Esophagus (tissue), 2 donors: Measurements from ENCODE around the gene ADAM12. TPM values are rescaled to one million over a fixed set of nuclear protein-coding genes. Genes with fewer than 3 reads are reported as not detected.

Experiments used
- H3K27ac ChIP-seq, 2 donors: one replicate each; pipeline ENCODE4 v1.5.1; 2013; ENCODE audit warnings: low read depth in 2 of 2, mild to moderate bottlenecking in 2 of 2, inconsistent platforms in 1 of 2, low read length in 1 of 2, moderate library complexity in 1 of 2
- H3K27me3 ChIP-seq, 2 donors: one replicate each; pipeline ENCODE4 v1.6.1; 2013; ENCODE audit warnings: low read length in 2 of 2, control low read depth in 1 of 2, mild to moderate bottlenecking in 1 of 2; ENCODE audit not compliant: insufficient read depth in 2 of 2, control insufficient read depth in 1 of 2
- H3K36me3 ChIP-seq, 2 donors: one replicate each; pipeline ENCODE4 v1.6.1; 2013; ENCODE audit warnings: low read length in 1 of 2; ENCODE audit not compliant: control insufficient read depth in 2 of 2, insufficient read depth in 2 of 2
- H3K4me1 ChIP-seq, 2 donors: one replicate each; pipeline ENCODE4 v1.6.1; 2013; ENCODE audit warnings: low read length in 1 of 2; ENCODE audit not compliant: control insufficient read depth in 2 of 2, insufficient read depth in 2 of 2
- H3K4me3 ChIP-seq, 2 donors: one replicate each; pipeline ENCODE4 v1.5.1; 2013; ENCODE audit warnings: low read length in 2 of 2, mild to moderate bottlenecking in 2 of 2, low read depth in 1 of 2, moderate library complexity in 1 of 2
- H3K9me3 ChIP-seq, 2 donors: one replicate each; pipeline ENCODE4 v1.6.1; 2013; ENCODE audit warnings: mild to moderate bottlenecking in 2 of 2, low read depth in 1 of 2, low read length in 1 of 2, moderate library complexity in 1 of 2; ENCODE audit not compliant: control insufficient read depth in 2 of 2, insufficient read depth in 1 of 2
- WGBS, 2 donors: extraction: QIAGEN DNeasy Blood & Tissue Kit; methylation state at CpG; one replicate each; pipeline ENCODE4 v1.1.7; 2013; 5-methylcytosine and 5-hydroxymethylcytosine counted together
- polyA plus RNA-seq, 2 donors: library from polyadenylated mRNA; stranded (reverse); fragments of 200-250 nt; gene quantifications; one replicate each; pipeline ENCODE4 v1.2.3, GENCODE V29; 2013
- donor health status: healthy with polysubstance abuse.
- donor health status: Bipolar disorder and iron deficiency.

ADAM12 gene
- polyA plus RNA-seq, 2 donors, result under 0.01 to 0.06 TPM

DNA sequence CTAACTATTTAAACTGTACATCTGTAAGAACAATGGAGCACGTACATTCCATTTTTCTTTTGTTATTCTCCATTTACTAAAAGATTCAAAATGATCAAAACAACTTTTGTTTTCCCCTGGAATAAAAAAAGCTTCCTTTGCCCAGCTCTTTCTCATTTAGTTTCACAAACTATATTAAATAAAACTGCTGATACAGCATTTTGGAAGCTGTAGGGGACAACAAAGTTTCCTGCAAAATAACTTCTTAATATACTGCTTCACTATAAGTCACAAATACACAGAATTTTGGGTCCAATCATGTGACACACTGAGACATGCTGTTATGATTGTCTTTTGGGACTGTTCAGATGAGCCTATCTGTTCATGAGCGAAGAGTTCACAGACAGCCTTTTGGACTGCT is 222.4 kb downstream of the ADAM12 start:
- no peak overlapping the region for H3K4me3 ChIP-seq
- 85 to 88% methylated on average over 2 of the region's 2 CpGs for WGBS, 2 donors
- peaks cover 0 to 2% of the 10 kb centered on the region in 2 donors for H3K4me1 ChIP-seq
- H3K27me3 ChIP-seq, result no peaks in the 10 kb centered on the region
- H3K36me3 ChIP-seq, result no peaks in the 10 kb centered on the region
- H3K27ac ChIP-seq, result no peak overlapping the region
- no peaks in the 10 kb centered on the region for H3K9me3 ChIP-seq

DNA sequence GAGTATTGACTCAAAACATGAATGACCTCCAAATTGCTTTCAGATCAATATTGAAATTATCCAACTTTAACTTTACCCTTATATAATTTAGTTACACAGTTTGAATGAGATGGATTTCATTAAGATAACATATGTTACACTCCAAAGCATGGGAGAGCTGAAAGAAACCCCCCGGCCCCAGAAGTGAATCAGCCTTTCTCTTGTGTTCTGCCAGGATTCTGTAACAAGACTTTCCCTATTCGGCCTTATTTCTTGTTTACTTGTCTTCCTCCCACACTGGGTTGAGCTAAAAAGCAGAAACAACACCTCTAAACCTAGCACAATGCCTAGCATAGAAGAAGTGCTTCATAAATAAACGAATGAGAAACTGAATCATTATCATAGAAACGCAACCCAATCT is 224.8 kb downstream of the ADAM12 start:
- Histone ChIP-seq H3K9me3 (no peaks in the 10 kb centered on the region), H3K27me3 (no peaks in the 10 kb centered on the region), H3K4me3 (no peak overlapping the region), H3K27ac (no peak overlapping the region), H3K36me3 (no peaks in the 10 kb centered on the region), H3K4me1 (peaks cover 0 to 2% of the 10 kb centered on the region in 2 donors)
- 77 to 81% methylated on average over 4 of the region's 4 CpGs for WGBS, 2 donors

DNA sequence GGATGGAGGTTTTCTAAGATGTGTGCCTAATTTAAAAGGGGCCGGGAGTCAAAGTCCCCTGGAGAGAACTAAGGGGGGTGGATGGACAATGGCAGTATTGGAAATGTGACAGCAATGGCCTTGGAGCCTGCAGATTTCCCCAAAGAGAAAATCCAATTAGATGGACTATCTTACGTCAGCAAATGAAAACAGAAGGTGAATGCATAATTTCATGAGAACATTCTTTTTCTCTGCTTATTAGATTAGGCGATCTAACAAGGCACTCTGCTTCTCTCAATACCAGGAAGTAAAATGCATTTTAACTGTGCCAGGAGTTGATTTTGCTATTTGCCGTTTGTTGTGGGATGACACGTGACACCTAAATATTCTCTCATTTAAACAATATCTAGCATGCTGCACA is 226.6 kb downstream of the ADAM12 start:
- no peaks in the 10 kb centered on the region for H3K36me3 ChIP-seq
- H3K4me3 ChIP-seq, result no peak overlapping the region
- H3K9me3 ChIP-seq, result no peaks in the 10 kb centered on the region
- H3K27ac ChIP-seq, result no peak overlapping the region
- no peaks in the 10 kb centered on the region for H3K27me3 ChIP-seq
- peaks cover 0 to 2% of the 10 kb centered on the region in 2 donors for H3K4me1 ChIP-seq
- 58 to 64% methylated on average over 5 of the region's 5 CpGs for WGBS, 2 donors

- Histone ChIP-seq H3K36me3 (no peaks in the 10 kb centered on the region), H3K27ac (no peak overlapping the region), H3K27me3 (no peaks in the 10 kb centered on the region), H3K9me3 (no peaks in the 10 kb centered on the region), H3K4me1 (peaks cover 0 to 2% of the 10 kb centered on the region in 2 donors), H3K4me3 (no peak overlapping the region)
- 85% methylated on average over 10 of the region's 10 CpGs for WGBS, 2 donors
These were observed 227.2 kb downstream of the ADAM12 start for GRCh38 chr10:126160971-126161630.

DNA sequence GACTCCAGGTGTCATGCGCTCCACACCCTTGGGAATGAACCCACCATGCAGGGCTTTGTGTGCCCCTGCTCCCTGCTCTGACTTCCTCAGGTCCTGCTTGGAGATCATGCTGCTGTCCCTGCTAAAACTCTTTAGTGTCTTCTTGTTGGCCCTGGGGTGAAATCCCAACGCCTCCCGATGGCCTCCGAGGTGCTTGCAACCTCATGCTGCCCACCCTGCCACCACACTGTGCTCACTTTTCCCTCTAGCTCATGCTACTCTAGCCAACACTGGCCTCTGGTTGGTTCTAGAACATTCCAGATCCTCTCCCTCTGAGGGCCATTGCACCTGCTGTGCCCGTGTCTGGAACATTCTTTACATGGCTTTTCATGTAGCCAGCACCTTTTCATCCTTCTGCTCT is 227.7 kb downstream of the ADAM12 start:
- no peaks in the 10 kb centered on the region for H3K9me3 ChIP-seq
- WGBS, 2 donors, result 72% methylated on average over 5 of the region's 5 CpGs
- H3K27me3 ChIP-seq, result no peaks in the 10 kb centered on the region

GRCh38 chr10:126158133-126158892 is 230.0 kb downstream of the ADAM12 start:
- Histone ChIP-seq H3K36me3 (no peaks in the 10 kb centered on the region), H3K4me3 (no peak overlapping the region), H3K4me1 (peaks cover 0 to 2% of the 10 kb centered on the region in 2 donors), H3K27ac (no peak overlapping the region), H3K9me3 (no peaks in the 10 kb centered on the region), H3K27me3 (no peaks in the 10 kb centered on the region)
- 72 to 73% methylated on average over 20 of the region's 20 CpGs for WGBS, 2 donors

More for the DNA sequence above, 227.7 kb downstream of the ADAM12 start:
- Histone ChIP-seq H3K4me1 (peaks cover 0 to 2% of the 10 kb centered on the region in 2 donors), H3K27ac (no peak overlapping the region), H3K36me3 (no peaks in the 10 kb centered on the region), H3K4me3 (no peak overlapping the region)

- no peaks in the 10 kb centered on the region for H3K36me3 ChIP-seq
- peaks cover 0 to under 1% of the 10 kb centered on the region in 2 donors for H3K4me1 ChIP-seq
- WGBS, 2 donors, result 69 to 75% methylated on average over 5 of the region's 5 CpGs
- no peaks in the 10 kb centered on the region for H3K9me3 ChIP-seq
- no peak overlapping the region for H3K27ac ChIP-seq
- no peaks in the 10 kb centered on the region for H3K27me3 ChIP-seq
- no peak overlapping the region for H3K4me3 ChIP-seq
These were observed 231.1 kb downstream of the ADAM12 start for GRCh38 chr10:126157189-126157588.

- Histone ChIP-seq H3K4me1 (no peaks in the 10 kb centered on the region), H3K36me3 (no peaks in the 10 kb centered on the region), H3K4me3 (no peak overlapping the region), H3K27me3 (no peaks in the 10 kb centered on the region), H3K27ac (no peak overlapping the region), H3K9me3 (no peaks in the 10 kb centered on the region)
- WGBS, 2 donors, result 78 to 79% methylated on average over 6 of the region's 6 CpGs
These were observed 231.8 kb downstream of the ADAM12 start for GRCh38 chr10:126156503-126156902.

DNA sequence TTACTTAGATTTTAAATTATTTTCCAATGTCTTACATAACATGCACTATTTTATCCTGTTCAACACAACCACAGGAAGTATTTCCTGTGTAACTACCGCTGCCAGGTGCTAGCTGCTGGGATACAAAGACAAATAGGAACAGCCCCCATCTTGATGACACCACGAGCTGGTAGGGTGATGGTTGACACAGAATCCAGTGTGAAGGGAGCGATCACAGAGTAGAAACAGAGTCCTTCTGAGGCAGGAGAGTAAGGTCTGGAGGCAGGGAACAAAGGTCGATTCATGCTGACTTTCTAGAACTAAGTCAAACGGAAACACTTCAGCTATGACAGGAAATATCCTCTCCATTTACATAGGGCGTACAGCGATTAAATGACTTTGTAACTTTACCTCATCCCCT is 232.3 kb downstream of the ADAM12 start:
- Histone ChIP-seq H3K9me3 (no peaks in the 10 kb centered on the region), H3K4me1 (no peaks in the 10 kb centered on the region), H3K27ac (no peak overlapping the region), H3K36me3 (no peaks in the 10 kb centered on the region), H3K4me3 (no peak overlapping the region), H3K27me3 (no peaks in the 10 kb centered on the region)
- 47 to 60% methylated on average over 7 of the region's 7 CpGs for WGBS, 2 donors

DNA sequence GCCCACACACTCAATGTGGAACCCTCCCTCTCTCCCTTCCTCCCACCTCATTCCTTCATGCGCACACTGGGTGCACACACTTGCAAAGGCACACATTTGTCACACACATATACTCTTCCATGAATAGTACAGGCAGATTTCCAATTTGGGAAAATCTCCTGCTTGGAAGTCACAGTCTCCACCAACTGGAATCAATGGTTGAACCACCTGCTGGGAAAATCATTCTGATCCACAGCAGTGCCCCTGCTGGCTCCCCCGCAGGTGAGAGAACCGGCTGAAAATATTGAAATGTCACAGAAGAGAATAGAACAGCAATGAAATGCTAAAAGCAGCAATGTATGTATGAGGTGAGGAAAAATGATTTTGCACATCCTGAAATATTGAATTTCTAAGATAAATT is 232.7 kb downstream of the ADAM12 start:
- H3K27me3 ChIP-seq, result no peaks in the 10 kb centered on the region
- no peak overlapping the region for H3K4me3 ChIP-seq
- no peaks in the 10 kb centered on the region for H3K4me1 ChIP-seq
- WGBS, 2 donors, result 35 to 76% methylated on average over 3 of the region's 3 CpGs
- no peaks in the 10 kb centered on the region for H3K9me3 ChIP-seq
- H3K36me3 ChIP-seq, result no peaks in the 10 kb centered on the region
- H3K27ac ChIP-seq, result no peak overlapping the region
